Measurements from ENCODE around the gene FBXL16.

DNA sequence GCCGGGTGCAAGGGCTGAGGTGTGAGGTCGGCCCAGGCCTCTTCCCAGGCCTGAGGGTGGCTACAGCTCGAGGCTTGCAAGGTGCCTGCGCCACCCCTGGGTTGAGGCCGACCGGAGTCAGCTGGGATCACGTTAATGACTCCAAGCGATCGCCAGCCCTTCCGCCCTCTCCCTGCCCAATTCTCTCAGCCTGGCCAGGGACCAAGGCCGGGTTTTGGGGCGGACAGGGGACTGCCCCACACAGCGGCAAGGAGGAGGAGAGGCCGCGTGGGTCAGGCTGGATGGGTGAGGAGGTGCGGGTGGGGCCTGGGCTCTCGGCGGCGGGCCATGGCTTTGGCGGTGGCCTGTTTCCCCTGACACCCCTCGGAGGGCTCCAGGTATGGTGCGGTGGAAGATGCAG, 12.2 kb downstream of the FBXL16 start:
- TF ChIP-seq, protein P1, sequence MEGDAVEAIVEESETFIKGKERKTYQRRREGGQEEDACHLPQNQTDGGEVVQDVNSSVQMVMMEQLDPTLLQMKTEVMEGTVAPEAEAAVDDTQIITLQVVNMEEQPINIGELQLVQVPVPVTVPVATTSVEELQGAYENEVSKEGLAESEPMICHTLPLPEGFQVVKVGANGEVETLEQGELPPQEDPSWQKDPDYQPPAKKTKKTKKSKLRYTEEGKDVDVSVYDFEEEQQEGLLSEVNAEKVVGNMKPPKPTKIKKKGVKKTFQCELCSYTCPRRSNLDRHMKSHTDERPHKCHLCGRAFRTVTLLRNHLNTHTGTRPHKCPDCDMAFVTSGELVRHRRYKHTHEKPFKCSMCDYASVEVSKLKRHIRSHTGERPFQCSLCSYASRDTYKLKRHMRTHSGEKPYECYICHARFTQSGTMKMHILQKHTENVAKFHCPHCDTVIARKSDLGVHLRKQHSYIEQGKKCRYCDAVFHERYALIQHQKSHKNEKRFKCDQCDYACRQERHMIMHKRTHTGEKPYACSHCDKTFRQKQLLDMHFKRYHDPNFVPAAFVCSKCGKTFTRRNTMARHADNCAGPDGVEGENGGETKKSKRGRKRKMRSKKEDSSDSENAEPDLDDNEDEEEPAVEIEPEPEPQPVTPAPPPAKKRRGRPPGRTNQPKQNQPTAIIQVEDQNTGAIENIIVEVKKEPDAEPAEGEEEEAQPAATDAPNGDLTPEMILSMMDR (conservative IDR thresholded peaks at IDR 0.05; ENCODE audit: low read depth in 2 of 2), result no peak
- TF ChIP-seq POLR2AphosphoS5 (IDR thresholded peaks at IDR 0.05; ENCODE audit: low read depth) (no peak), EZH2 (IDR thresholded peaks at IDR 0.05; ENCODE audit: low read depth, unreplicated experiment) (peak; percentile 43), CREB1 (CRISPR knock-in tag; IDR thresholded peaks at IDR 0.05; ENCODE audit: low read depth) (no peak), EZH2phosphoT487 (IDR thresholded peaks at IDR 0.05; ENCODE audit: unreplicated experiment) (no peak)

All from GM23338 (cell line).